IMR-90 (cell line): Measurements from ENCODE around the gene ZNF300. TPM values are rescaled to one million over a fixed set of nuclear protein-coding genes. Genes with fewer than 3 reads are reported as not detected.
A peak's percentile ranks its signal among the peaks of the same experiment; 100 is the strongest.

Experiments used
- ATAC-seq: fragments of 200-7000 bp; cut with Tn5 transposase; 2 replicates; pipeline ENCODE4 v1.9.1; 2020; ENCODE audit warnings: low read depth, mild to moderate bottlenecking, moderate library complexity
- BruUV-seq: library from RNA; stranded (reverse); fragments of 400-500 nt; replicated peaks from 2 replicates; lab custom pipeline; 2021; lab: Mats Ljungman, UMichigan
- CTCF ChIA-PET: fragments of 300-600 bp; formaldehyde crosslinking; extraction: SDS; loops from one replicate; lab custom pipeline; 2021; ENCODE audit warnings: antibody characterized with exemption; lab: Yijun Ruan, JAX
- POLR2A ChIA-PET: fragments of 300-600 bp; sonication (Branson Sonifier 250); formaldehyde crosslinking; loops from one replicate; lab custom pipeline; 2022; ENCODE audit warnings: antibody characterized with exemption; ENCODE audit not compliant: unreplicated experiment; lab: Charles Lee
- DNase-seq: peaks from one replicate; pipeline ENCODE4 v3.0.0; 2013
- H2AFZ ChIP-seq: replicated peaks from 2 replicates; pipeline ENCODE3; 2013; ENCODE audit warnings: low read length, mild to moderate bottlenecking; ENCODE audit not compliant: poor library complexity
- H2AK5ac ChIP-seq: 2 replicates; pipeline ENCODE4 v1.6.1; 2013; ENCODE audit warnings: low read depth, low read length, inconsistent platforms
- H2AK9ac ChIP-seq: replicated peaks from 2 replicates; pipeline ENCODE3; 2013; ENCODE audit warnings: mild to moderate bottlenecking, low read depth, low read length, moderate library complexity; ENCODE audit not compliant: poor library complexity
- H2BK120ac ChIP-seq: 2 replicates; pipeline ENCODE4 v1.6.1; 2013; ENCODE audit warnings: low read depth, low read length, inconsistent platforms
- H2BK15ac ChIP-seq: 3 replicates; pipeline ENCODE4 v1.6.1; 2013; ENCODE audit warnings: low read depth, low read length, inconsistent platforms
- H2BK20ac ChIP-seq: 2 replicates; pipeline ENCODE4 v1.6.1; 2013; ENCODE audit warnings: low read depth, mild to moderate bottlenecking, inconsistent platforms, low read length, moderate library complexity
- H2BK5ac ChIP-seq: 2 replicates; pipeline ENCODE4 v1.6.1; 2013; ENCODE audit warnings: mild to moderate bottlenecking, low read depth, low read length, inconsistent platforms; ENCODE audit not compliant: poor library complexity, severe bottlenecking
- H3K14ac ChIP-seq: replicated peaks from 2 replicates; pipeline ENCODE4 v1.6.1; 2013; ENCODE audit warnings: low read depth, low read length, inconsistent platforms
- H3K18ac ChIP-seq: 2 replicates; pipeline ENCODE4 v1.6.1; 2013; ENCODE audit warnings: low read depth, low read length, control low read depth
- H3K23ac ChIP-seq: 2 replicates; pipeline ENCODE4 v1.6.1; 2013; ENCODE audit warnings: low read depth, low read length, inconsistent platforms
- H3K27ac ChIP-seq: 2 replicates; pipeline ENCODE4 v1.5.1; 2013; ENCODE audit warnings: mild to moderate bottlenecking, control low read depth, low read length; ENCODE audit not compliant: insufficient read depth
- H3K27me3 ChIP-seq: 2 replicates; pipeline ENCODE4 v1.6.1; 2013; ENCODE audit warnings: low read length; ENCODE audit not compliant: control insufficient read depth, insufficient read depth
- H3K36me3 ChIP-seq: 2 replicates; pipeline ENCODE4 v1.6.1; 2013; ENCODE audit warnings: low read length, mixed read lengths; ENCODE audit not compliant: control insufficient read depth, insufficient read depth
- H3K4ac ChIP-seq: 2 replicates; pipeline ENCODE4 v1.6.1; 2013; ENCODE audit warnings: low read depth, low read length, inconsistent platforms
- H3K4me1 ChIP-seq: 2 replicates; pipeline ENCODE4 v1.6.1; 2013; ENCODE audit warnings: low read length, mixed read lengths; ENCODE audit not compliant: control insufficient read depth, insufficient read depth
- H3K4me2 ChIP-seq: 2 replicates; pipeline ENCODE4 v1.6.1; 2013; ENCODE audit warnings: low read depth, mild to moderate bottlenecking, control low read depth, low read length, moderate library complexity
- H3K4me3 ChIP-seq: 2 replicates; pipeline ENCODE4 v1.5.1; 2013; ENCODE audit warnings: low read depth, mild to moderate bottlenecking, control low read depth, low read length, moderate library complexity; ENCODE audit not compliant: insufficient read depth
- H3K56ac ChIP-seq: 2 replicates; pipeline ENCODE4 v1.6.1; 2013; ENCODE audit warnings: low read length, inconsistent platforms; ENCODE audit not compliant: insufficient read depth; ENCODE audit errors: extremely low read depth
- H3K79me1 ChIP-seq, 2 experiments: 2 replicates each; pipeline ENCODE4 v1.6.1; 2013; ENCODE audit warnings: low read length in 2 of 2, inconsistent platforms in 1 of 2, low read depth in 1 of 2
- H3K9ac ChIP-seq: 2 replicates; pipeline ENCODE4 v1.6.1; 2013; ENCODE audit warnings: low read depth, low read length, control low read depth
- H3K9me1 ChIP-seq: 2 replicates; pipeline ENCODE4 v1.6.1; 2013; ENCODE audit warnings: low read length, inconsistent platforms; ENCODE audit not compliant: insufficient read depth
- H3K9me3 ChIP-seq: 2 replicates; pipeline ENCODE4 v1.6.1; 2013; ENCODE audit warnings: low read length; ENCODE audit not compliant: control insufficient read depth, insufficient read depth
- H4K20me1 ChIP-seq: 2 replicates; pipeline ENCODE4 v1.6.1; 2013; ENCODE audit warnings: low read length, inconsistent platforms; ENCODE audit not compliant: insufficient read depth
- H4K5ac ChIP-seq: 2 replicates; pipeline ENCODE4 v1.6.1; 2013; ENCODE audit warnings: mild to moderate bottlenecking, low read depth, low read length, control low read depth
- H4K8ac ChIP-seq, 2 experiments: 2 replicates each; pipeline ENCODE4 v1.6.1; 2013; ENCODE audit warnings: low read depth in 2 of 2, low read length in 2 of 2, control low read depth in 1 of 2, inconsistent platforms in 1 of 2
- H4K91ac ChIP-seq: 2 replicates; pipeline ENCODE4 v1.6.1; 2013; ENCODE audit warnings: low read depth, low read length, inconsistent platforms; ENCODE audit not compliant: insufficient read depth
- BHLHE40 ChIP-seq: fragments of 150-350 bp; IDR thresholded peaks from 2 replicates; pipeline ENCODE4 v1.6.1; 2016; ENCODE audit warnings: mild to moderate bottlenecking, low read depth, low read length
- WGBS, 2 experiments: methylation state at CpG; one replicate each; pipeline versions ENCODE4 v1.1.5 to v1.1.7; 2013; ENCODE audit warnings: missing lambda C conversion rate in 2 of 2; ENCODE audit not compliant: insufficient read length in 1 of 2; ENCODE audit errors: extremely low coverage in 2 of 2; 5-methylcytosine and 5-hydroxymethylcytosine counted together
- dilution Hi-C: fragments of 300-500 bp; cut with HindIII; formaldehyde crosslinking; loops from one replicate; pipeline ENCODE4 v1.14.3; 2018; ENCODE audit warnings: low sequenced_read_pairs; ENCODE audit not compliant: unreplicated experiment
- in situ Hi-C: fragments of 300-500 bp; cut with MboI; formaldehyde crosslinking; loops from 3 replicates; pipeline ENCODE4 v1.14.3; 2019; ENCODE audit warnings: low sequenced_read_pairs, inconsistent platforms, mixed read lengths
- intact Hi-C: fragments of 100-400 bp; cut with micrococcal nuclease; formaldehyde crosslinking; loops from 2 replicates; pipeline ENCODE4 v1.10.0; 2022
- polyA plus RNA-seq, 3 experiments: library from polyadenylated mRNA; depleted of rRNA; stranded (reverse); fragments of >200 nt; gene quantifications; 2 replicates each; pipeline ENCODE4 v1.2.3, GENCODE V29; 2012; ENCODE audit warnings: low replicate concordance in 1 of 3
- total RNA-seq: library from RNA; depleted of rRNA; stranded (reverse); fragments of >200 nt; gene quantifications from 2 replicates; pipeline ENCODE4 v1.2.3, GENCODE V29; 2012
- TF ChIP-seq, protein P1 (sequence below): conservative IDR thresholded peaks from 2 replicates; pipeline ENCODE4 v1.5.1; 2012; ENCODE audit warnings: mild to moderate bottlenecking, low read depth, low read length, improper control_type of control experiment

Gene ZNF300
- total and polyA plus RNA-seq, 2 of the 4 experiments (the other 2 are of a cell fraction) = 5.2 to 6.1 TPM

GRCh38 chr5:150895431-150896428 lies 9.1 kb downstream of the ZNF300 start:
- no peak overlapping the region for H4K5ac ChIP-seq
- no peak overlapping the region for H2BK20ac ChIP-seq
- H3K4me1 ChIP-seq = no peaks in the 10 kb centered on the region
- TF ChIP-seq, protein P1, sequence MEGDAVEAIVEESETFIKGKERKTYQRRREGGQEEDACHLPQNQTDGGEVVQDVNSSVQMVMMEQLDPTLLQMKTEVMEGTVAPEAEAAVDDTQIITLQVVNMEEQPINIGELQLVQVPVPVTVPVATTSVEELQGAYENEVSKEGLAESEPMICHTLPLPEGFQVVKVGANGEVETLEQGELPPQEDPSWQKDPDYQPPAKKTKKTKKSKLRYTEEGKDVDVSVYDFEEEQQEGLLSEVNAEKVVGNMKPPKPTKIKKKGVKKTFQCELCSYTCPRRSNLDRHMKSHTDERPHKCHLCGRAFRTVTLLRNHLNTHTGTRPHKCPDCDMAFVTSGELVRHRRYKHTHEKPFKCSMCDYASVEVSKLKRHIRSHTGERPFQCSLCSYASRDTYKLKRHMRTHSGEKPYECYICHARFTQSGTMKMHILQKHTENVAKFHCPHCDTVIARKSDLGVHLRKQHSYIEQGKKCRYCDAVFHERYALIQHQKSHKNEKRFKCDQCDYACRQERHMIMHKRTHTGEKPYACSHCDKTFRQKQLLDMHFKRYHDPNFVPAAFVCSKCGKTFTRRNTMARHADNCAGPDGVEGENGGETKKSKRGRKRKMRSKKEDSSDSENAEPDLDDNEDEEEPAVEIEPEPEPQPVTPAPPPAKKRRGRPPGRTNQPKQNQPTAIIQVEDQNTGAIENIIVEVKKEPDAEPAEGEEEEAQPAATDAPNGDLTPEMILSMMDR = no peak
- TF ChIP-seq BHLHE40 = no peak
- no peak overlapping the region for H3K23ac ChIP-seq
- no peak overlapping the region for H2AK5ac ChIP-seq
- no peak overlapping the region for H3K4me3 ChIP-seq
- H2AK9ac ChIP-seq = no peak overlapping the region
- intact Hi-C loops = no loop called here
- H3K4ac ChIP-seq = no peak overlapping the region
- BruUV-seq = TSS peak; percentile 52
- no peak overlapping the region for H3K4me2 ChIP-seq
- no peak overlapping the region for H3K56ac ChIP-seq
- no peak overlapping the region for H4K8ac ChIP-seq
- H3K9me1 ChIP-seq = no peaks in the 10 kb centered on the region
- no peaks in the 10 kb centered on the region for H3K79me1 ChIP-seq
- dilution Hi-C loops = no loop called here
- no peak overlapping the region for H2AFZ ChIP-seq
- WGBS, 2 experiments = no CpG with 5 or more reads among the region's 8 CpGs
- H2BK120ac ChIP-seq = no peak overlapping the region
- H3K9ac ChIP-seq = no peak overlapping the region
- no peaks in the 10 kb centered on the region for H3K27me3 ChIP-seq
- no peaks in the 10 kb centered on the region for H4K20me1 ChIP-seq
- in situ Hi-C loops = no loop called here
- ChIA-PET POLR2A (no interaction called here), CTCF (no interaction called here)
- no peak for DNase-seq
- peaks cover 52% of the 10 kb centered on the region for H3K9me3 ChIP-seq
- ATAC-seq = no peak
- H4K91ac ChIP-seq = no peak overlapping the region
- H2BK15ac ChIP-seq = no peak overlapping the region
- H3K18ac ChIP-seq = no peak overlapping the region
- H3K36me3 ChIP-seq = peaks cover 14% of the 10 kb centered on the region
- no peak overlapping the region for H3K14ac ChIP-seq
- no peak overlapping the region for H3K27ac ChIP-seq
- H2BK5ac ChIP-seq = no peak overlapping the region
